ENCODE results near the gene ASB16.

The ASB16 gene

DNA sequence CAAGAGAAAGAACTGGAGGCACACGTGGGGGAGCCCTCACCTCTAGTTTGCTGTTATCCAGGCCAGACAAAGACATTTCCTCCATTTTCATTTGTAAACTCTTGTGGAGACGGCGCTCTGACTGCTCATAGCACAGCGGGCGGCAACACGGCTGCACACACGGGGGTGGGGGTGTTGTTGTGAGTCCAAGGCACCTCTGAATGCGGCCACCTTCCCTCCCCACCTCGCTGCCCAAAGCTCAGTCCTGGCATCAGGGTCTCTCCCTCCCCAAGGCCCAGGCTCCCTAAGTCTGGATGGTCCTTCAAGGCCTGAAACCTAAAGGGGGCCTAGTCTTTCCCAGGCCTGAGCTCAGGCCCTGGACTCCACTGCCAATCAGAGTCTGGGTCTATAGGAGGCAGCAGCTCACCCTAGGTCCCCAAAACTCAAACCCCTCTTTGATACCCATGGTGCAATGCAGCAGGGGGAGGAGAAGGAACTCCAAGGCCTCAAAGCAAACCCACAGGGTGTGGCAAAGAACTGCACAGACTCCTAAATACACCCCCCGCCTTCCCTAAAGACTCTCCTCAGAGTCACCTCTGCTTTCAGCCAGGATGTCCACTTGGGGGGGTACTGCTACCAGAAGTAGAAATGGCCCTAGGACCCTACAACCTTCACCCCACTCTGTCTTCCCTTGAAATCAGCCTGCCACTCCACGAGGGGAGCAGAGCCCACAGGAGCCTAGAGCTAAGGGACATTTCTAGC, 27.6 kb downstream of the ASB16 start:
- H3K4me2 ChIP-seq (ENCODE audit: low read length): peak overlapping the region; percentile 90
- no peak overlapping the region for H3K23ac ChIP-seq (ENCODE audit: low read length)
- peak overlapping the region; percentile 90 for H3K56ac ChIP-seq (ENCODE audit: low read length)
- H2BK15ac ChIP-seq (replicated peaks; ENCODE audit: low read depth): no peak overlapping the region
- peak overlapping the region; percentile 70 for H3K4ac ChIP-seq (ENCODE audit: low read depth, low read length)
- peak overlapping the region; percentile 78 for H4K8ac ChIP-seq (ENCODE audit: low read depth, low read length)
- H3K36me3 ChIP-seq (ENCODE audit: control insufficient read depth, insufficient read depth, low read length): peaks cover 11% of the 10 kb centered on the region
- DNase-seq: peak; percentile 42
- H3K9ac ChIP-seq (ENCODE audit: low read length): peak overlapping the region; percentile 97
- H3K18ac ChIP-seq (ENCODE audit: low read length): peak overlapping the region; percentile 91
- no peaks in the 10 kb centered on the region for H3K27me3 ChIP-seq (ENCODE audit: insufficient read depth, low read length, poor library complexity)
- no peak overlapping the region for H2BK5ac ChIP-seq (ENCODE audit: low read length)
- H3K4me3 ChIP-seq (ENCODE audit: low read length): peak overlapping the region; percentile 86
- H3K79me2 ChIP-seq (ENCODE audit: control insufficient read depth, insufficient read depth, low read length): peaks cover 23% of the 10 kb centered on the region
- peak overlapping the region; percentile 49 for H2BK120ac ChIP-seq (ENCODE audit: low read depth, low read length)
- peaks cover 13% of the 10 kb centered on the region for H3K79me1 ChIP-seq (ENCODE audit: low read length)
- no peak overlapping the region for H4K5ac ChIP-seq (ENCODE audit: low read length)
- H2AK5ac ChIP-seq (ENCODE audit: low read length): no peak overlapping the region
- no CpG with 5 or more reads among the region's 11 CpGs for WGBS (ENCODE audit: extremely low coverage, insufficient coverage, low lambda C conversion rate)
- peak overlapping the region; percentile 98 for H3K27ac ChIP-seq (ENCODE audit: low read depth, low read length)
- peaks cover 2% of the 10 kb centered on the region for H3K4me1 ChIP-seq (ENCODE audit: control insufficient read depth, low read depth, low read length)

DNA sequence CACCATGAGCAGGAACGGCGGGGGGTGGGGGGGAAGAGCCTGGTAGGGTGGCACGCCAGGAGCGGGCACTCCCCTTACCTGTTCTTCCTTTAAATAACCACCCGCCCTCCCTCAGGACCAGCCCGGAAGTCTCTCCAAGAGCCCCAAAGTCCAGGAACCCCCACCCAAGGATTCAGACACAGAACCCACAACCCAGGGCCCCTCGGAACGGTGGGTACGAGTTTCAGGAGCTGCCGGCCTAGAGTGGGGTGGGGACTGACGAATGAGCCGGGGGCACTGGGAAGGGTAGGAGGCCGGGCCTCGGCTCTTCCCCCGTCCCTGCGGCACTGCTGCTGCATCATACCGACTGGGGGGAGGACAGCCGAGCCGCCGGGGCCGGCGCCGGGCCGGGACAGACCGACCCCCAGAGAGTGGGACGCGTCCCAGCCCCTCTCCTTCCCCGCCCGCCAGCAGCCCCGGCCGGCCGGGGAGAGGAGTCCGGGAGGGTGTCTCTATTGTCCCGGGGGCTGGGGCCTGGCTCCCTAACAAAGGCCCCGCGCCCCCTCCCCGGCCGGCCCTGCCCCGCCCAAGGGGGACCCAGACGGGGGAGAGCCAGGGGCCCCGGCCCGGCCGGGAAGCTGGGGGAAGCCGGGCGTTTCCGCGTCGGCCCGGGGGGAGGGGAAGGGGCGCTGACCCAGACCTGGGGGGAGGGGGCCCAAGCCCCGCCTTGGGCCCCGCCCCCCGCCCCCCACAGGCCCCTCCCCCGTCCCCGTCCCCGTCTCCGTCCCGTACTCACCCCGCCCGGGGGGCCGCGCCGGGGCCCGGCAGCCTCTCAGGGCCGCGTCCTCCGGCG, 28.4 kb downstream of the ASB16 start:
- WGBS (ENCODE audit: extremely low coverage, insufficient coverage, low lambda C conversion rate): no CpG with 5 or more reads among the region's 68 CpGs
- H4K5ac ChIP-seq (ENCODE audit: low read length): no peak overlapping the region
- peak overlapping the region; percentile 76 for H2BK5ac ChIP-seq (ENCODE audit: low read length)
- peaks cover 2% of the 10 kb centered on the region for H3K4me1 ChIP-seq (ENCODE audit: control insufficient read depth, low read depth, low read length)
- peak overlapping the region; percentile 48 for H3K23ac ChIP-seq (ENCODE audit: low read length)
- peak overlapping the region; percentile 99 for H3K27ac ChIP-seq (ENCODE audit: low read depth, low read length)
- H3K27me3 ChIP-seq (ENCODE audit: insufficient read depth, low read length, poor library complexity): no peaks in the 10 kb centered on the region
- peak overlapping the region; percentile 86 for H3K4me3 ChIP-seq (ENCODE audit: low read length)
- H3K79me2 ChIP-seq (ENCODE audit: control insufficient read depth, insufficient read depth, low read length): peaks cover 23% of the 10 kb centered on the region
- peak overlapping the region; percentile 97 for H3K9ac ChIP-seq (ENCODE audit: low read length)
- H2AK5ac ChIP-seq (ENCODE audit: low read length): no peak overlapping the region
- H2BK120ac ChIP-seq (ENCODE audit: low read depth, low read length): peak overlapping the region; percentile 62
- H3K56ac ChIP-seq (ENCODE audit: low read length): peak overlapping the region; percentile 90
- peaks cover 11% of the 10 kb centered on the region for H3K36me3 ChIP-seq (ENCODE audit: control insufficient read depth, insufficient read depth, low read length)
- peak overlapping the region; percentile 95 for H3K18ac ChIP-seq (ENCODE audit: low read length)
- peak overlapping the region; percentile 90 for H3K4me2 ChIP-seq (ENCODE audit: low read length)
- peak overlapping the region; percentile 78 for H4K8ac ChIP-seq (ENCODE audit: low read depth, low read length)
- peak overlapping the region; percentile 71 for H3K4ac ChIP-seq (ENCODE audit: low read depth, low read length)
- H2BK15ac ChIP-seq (replicated peaks; ENCODE audit: low read depth): no peak overlapping the region
- DNase-seq: peak; percentile 66
- H3K79me1 ChIP-seq (ENCODE audit: low read length): peaks cover 13% of the 10 kb centered on the region

DNA sequence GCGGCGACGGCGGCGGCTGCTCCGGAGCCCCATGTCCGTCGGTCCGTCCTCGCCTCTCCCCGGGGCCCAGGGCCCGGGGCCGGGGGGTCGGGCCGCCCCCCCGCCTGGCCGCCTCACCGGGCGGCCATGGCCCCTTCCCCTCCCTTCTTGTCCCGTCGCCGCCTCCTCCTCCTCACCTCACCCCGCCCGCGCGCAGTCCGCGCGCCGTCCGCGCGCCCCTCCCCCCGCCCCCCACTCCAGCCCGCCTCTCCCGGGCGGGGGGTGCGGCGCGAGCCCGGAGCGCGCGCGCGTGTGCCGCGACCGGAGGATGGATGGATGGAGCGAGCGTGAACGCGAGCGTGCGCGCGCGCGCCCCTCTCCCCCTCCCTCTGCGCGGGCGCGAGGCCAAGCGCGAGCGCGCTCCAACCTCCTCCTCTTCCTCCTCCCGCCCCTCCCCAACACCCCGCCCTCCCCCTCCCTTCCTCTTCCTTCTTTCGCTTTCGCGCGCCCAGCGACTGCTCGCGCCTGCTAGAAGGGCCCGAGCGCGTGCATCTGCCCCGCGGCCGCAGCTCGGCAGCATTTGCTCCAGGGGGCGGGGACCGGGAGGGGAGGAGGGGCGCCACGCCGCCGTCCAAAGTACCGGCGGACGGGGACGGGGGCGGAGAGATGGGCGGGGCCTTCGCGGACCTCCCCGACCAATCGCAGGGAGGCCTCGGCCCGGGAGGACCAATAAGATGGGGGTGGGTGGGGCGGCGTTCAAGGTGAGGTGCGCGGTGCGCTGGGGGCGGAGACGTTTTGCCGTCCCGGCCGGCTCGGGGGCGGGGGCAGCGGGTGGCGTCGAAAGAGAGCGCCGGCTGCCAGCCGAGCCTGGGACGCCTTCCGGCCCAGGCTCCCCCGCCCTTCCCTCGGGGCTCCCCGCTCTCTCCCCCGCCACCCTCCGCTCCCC, 29.3 kb downstream of the ASB16 start, which contains the start of gene ATXN7L3:
Gene ATXN7L3, minus strand, starts transcription at position 332 of the 925 bp plus-strand sequence. CDS start 1,814 bp downstream, outside the sequence.
- peak within 1 kb of the TSS; percentile 78 for H4K8ac ChIP-seq (ENCODE audit: low read depth, low read length)
- peak within 1 kb of the TSS; percentile 86 for H3K4me3 ChIP-seq (ENCODE audit: low read length)
- no peak within 1 kb of the TSS for H2AK5ac ChIP-seq (ENCODE audit: low read length)
- peak within 1 kb of the TSS; percentile 97 for H3K9ac ChIP-seq (ENCODE audit: low read length)
- H3K27me3 ChIP-seq (ENCODE audit: insufficient read depth, low read length, poor library complexity): no peaks in the 10 kb centered on the region
- H3K23ac ChIP-seq (ENCODE audit: low read length): peak within 1 kb of the TSS; percentile 48
- peak within 1 kb of the TSS; percentile 90 for H3K4me2 ChIP-seq (ENCODE audit: low read length)
- no CpG with 5 or more reads among the region's 126 CpGs for WGBS (ENCODE audit: extremely low coverage, insufficient coverage, low lambda C conversion rate)
- H2BK5ac ChIP-seq (ENCODE audit: low read length): peak within 1 kb of the TSS; percentile 76
- no peak within 1 kb of the TSS for H2BK15ac ChIP-seq (replicated peaks; ENCODE audit: low read depth)
- peak within 1 kb of the TSS; percentile 99 for H3K27ac ChIP-seq (ENCODE audit: low read depth, low read length)
- peak within 1 kb of the TSS; percentile 76 for H3K4ac ChIP-seq (ENCODE audit: low read depth, low read length)
- H2BK120ac ChIP-seq (ENCODE audit: low read depth, low read length): peak within 1 kb of the TSS; percentile 62
- peaks cover 2% of the 10 kb centered on the region for H3K4me1 ChIP-seq (ENCODE audit: control insufficient read depth, low read depth, low read length)
- DNase-seq: peak; percentile 99
- peaks cover 8% of the 10 kb centered on the region for H3K36me3 ChIP-seq (ENCODE audit: control insufficient read depth, insufficient read depth, low read length)
- H3K56ac ChIP-seq (ENCODE audit: low read length): peak within 1 kb of the TSS; percentile 90
- H3K18ac ChIP-seq (ENCODE audit: low read length): peak within 1 kb of the TSS; percentile 95
- peaks cover 13% of the 10 kb centered on the region for H3K79me1 ChIP-seq (ENCODE audit: low read length)
- H4K5ac ChIP-seq (ENCODE audit: low read length): no peak within 1 kb of the TSS
- H3K79me2 ChIP-seq (ENCODE audit: control insufficient read depth, insufficient read depth, low read length): peaks cover 23% of the 10 kb centered on the region

DNA sequence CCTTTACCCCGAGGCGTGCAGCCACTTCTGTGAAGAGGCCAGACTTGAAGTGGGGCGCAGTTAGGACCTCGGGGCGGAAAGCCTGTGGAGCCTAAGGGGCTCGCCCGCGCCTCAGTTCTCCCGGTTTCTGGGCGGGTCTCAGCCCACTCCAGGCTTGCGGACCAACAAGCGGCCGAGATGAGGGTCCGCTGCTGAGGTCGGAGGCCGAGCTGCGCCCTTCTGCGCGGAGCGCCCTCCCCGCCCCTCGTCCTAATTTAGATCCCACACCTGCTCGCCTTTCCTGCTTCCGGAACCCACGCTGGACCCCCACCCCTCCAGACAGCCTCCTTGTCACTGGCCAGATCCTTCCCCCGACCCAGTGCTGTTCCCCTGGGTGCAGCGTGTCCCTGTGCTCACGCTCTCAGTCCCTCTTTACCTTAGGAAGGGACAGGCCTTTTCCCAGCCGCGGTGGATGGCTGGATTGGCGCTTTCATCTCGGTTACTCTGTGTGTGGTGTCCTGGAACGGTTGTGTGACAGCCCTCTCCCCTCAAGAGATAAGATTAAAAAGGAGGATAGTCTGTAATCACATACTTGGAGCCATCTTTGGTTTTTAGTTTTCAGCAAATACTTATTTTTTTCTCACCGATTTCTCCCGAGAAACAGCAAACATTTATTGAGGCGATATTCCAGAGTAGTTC, 30.1 kb downstream of the ASB16 start:
- Histone ChIP-seq H2BK5ac (ENCODE audit: low read length) (no peak overlapping the region), H3K4me1 (ENCODE audit: control insufficient read depth, low read depth, low read length) (peaks cover 2% of the 10 kb centered on the region), H3K4me3 (ENCODE audit: low read length) (peak overlapping the region; percentile 81), H3K9ac (ENCODE audit: low read length) (peak overlapping the region; percentile 94), H3K4ac (ENCODE audit: low read depth, low read length) (peak overlapping the region; percentile 76), H2BK120ac (ENCODE audit: low read depth, low read length) (no peak overlapping the region), H3K56ac (ENCODE audit: low read length) (peak overlapping the region; percentile 88), H2AK5ac (ENCODE audit: low read length) (no peak overlapping the region), H3K4me2 (ENCODE audit: low read length) (peak overlapping the region; percentile 62), H3K18ac (ENCODE audit: low read length) (peak overlapping the region; percentile 88), H3K36me3 (ENCODE audit: control insufficient read depth, insufficient read depth, low read length) (peaks cover 6% of the 10 kb centered on the region), H3K27ac (ENCODE audit: low read depth, low read length) (peak overlapping the region; percentile 90), H3K79me1 (ENCODE audit: low read length) (peaks cover 13% of the 10 kb centered on the region), H4K5ac (ENCODE audit: low read length) (no peak overlapping the region), H4K8ac (ENCODE audit: low read depth, low read length) (peak overlapping the region; percentile 17), H3K79me2 (ENCODE audit: control insufficient read depth, insufficient read depth, low read length) (peaks cover 23% of the 10 kb centered on the region), H3K27me3 (ENCODE audit: insufficient read depth, low read length, poor library complexity) (no peaks in the 10 kb centered on the region), H2BK15ac (replicated peaks; ENCODE audit: low read depth) (no peak overlapping the region), H3K23ac (ENCODE audit: low read length) (no peak overlapping the region)
- peak; percentile 49 for DNase-seq
- no CpG with 5 or more reads among the region's 36 CpGs for WGBS (ENCODE audit: extremely low coverage, insufficient coverage, low lambda C conversion rate)

DNA sequence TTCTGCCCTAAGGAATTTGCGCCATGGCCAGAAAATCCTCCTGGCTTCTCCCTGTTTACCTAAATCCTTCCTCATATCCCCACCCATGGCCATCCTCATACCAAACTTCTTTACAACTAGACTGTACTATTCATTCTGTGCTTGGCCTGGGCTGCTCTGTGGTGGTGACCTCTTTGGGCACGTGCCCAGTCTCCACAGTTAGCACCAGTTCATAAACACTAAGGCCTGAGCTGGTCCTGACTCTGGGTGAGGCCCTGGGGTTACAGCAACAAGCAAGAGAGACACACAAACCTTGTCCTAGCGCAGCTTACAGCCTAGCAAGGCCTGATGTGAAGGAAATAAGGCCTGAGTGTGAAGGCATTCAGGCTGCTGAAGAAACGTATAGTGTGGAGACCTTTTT, 32.3 kb downstream of the ASB16 start:
- H2AK5ac ChIP-seq (ENCODE audit: low read length): no peak overlapping the region
- H3K36me3 ChIP-seq (ENCODE audit: control insufficient read depth, insufficient read depth, low read length): peaks cover under 1% of the 10 kb centered on the region
- no peak overlapping the region for H2BK120ac ChIP-seq (ENCODE audit: low read depth, low read length)
- no peak overlapping the region for H3K18ac ChIP-seq (ENCODE audit: low read length)
- H4K5ac ChIP-seq (ENCODE audit: low read length): no peak overlapping the region
- H3K4ac ChIP-seq (ENCODE audit: low read depth, low read length): no peak overlapping the region
- H2BK5ac ChIP-seq (ENCODE audit: low read length): no peak overlapping the region
- no peak overlapping the region for H3K27ac ChIP-seq (ENCODE audit: low read depth, low read length)
- WGBS (ENCODE audit: extremely low coverage, insufficient coverage, low lambda C conversion rate): no CpG with 5 or more reads among the region's 4 CpGs
- H2BK15ac ChIP-seq (replicated peaks; ENCODE audit: low read depth): no peak overlapping the region
- H3K4me3 ChIP-seq (ENCODE audit: low read length): no peak overlapping the region
- H3K4me2 ChIP-seq (ENCODE audit: low read length): no peak overlapping the region
- H3K23ac ChIP-seq (ENCODE audit: low read length): no peak overlapping the region
- H3K79me2 ChIP-seq (ENCODE audit: control insufficient read depth, insufficient read depth, low read length): peaks cover 12% of the 10 kb centered on the region
- no peak overlapping the region for H3K56ac ChIP-seq (ENCODE audit: low read length)
- no peak for DNase-seq
- H3K4me1 ChIP-seq (ENCODE audit: control insufficient read depth, low read depth, low read length): peaks cover 2% of the 10 kb centered on the region
- H3K9ac ChIP-seq (ENCODE audit: low read length): no peak overlapping the region
- H3K27me3 ChIP-seq (ENCODE audit: insufficient read depth, low read length, poor library complexity): no peaks in the 10 kb centered on the region
- no peak overlapping the region for H4K8ac ChIP-seq (ENCODE audit: low read depth, low read length)
- H3K79me1 ChIP-seq (ENCODE audit: low read length): peaks cover 4% of the 10 kb centered on the region

Measured in mesendoderm (in vitro differentiated cells).